ENCODE measurements around the gene LHFPL3.

Gene LHFPL3

DNA sequence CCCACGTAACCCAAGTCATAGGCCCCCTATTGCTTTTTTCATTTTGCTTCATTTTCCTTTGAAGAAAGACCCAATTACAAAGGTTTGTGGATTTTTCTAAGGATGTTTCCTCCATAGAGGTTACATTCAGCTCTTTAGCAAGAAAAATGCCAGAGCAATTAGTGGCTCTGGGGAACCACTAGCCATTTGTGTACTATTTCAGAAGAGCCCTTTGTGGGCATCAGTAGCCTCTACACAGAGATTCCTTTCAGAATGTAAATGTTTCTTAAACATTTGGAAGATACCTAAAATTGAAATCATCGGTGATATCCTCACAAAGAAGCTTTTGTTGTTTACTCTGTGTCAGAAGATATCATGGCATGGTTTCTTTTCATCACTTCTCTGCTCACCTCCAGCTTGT is 394.6 kb downstream of the LHFPL3 start:
- no peaks in the 10 kb centered on the region for H3K36me3 ChIP-seq (ENCODE audit: insufficient read depth, low read length)
- H3K9me3 ChIP-seq (ENCODE audit: insufficient read depth, low read length, severe bottlenecking) = no peaks in the 10 kb centered on the region
- H2AFZ ChIP-seq (ENCODE audit: low read depth, low read length) = no peak overlapping the region
- DNase-seq (no peak), ATAC-seq (ENCODE audit: insufficient read depth, low read depth) (no peak)
- no peaks in the 10 kb centered on the region for H4K20me1 ChIP-seq (ENCODE audit: insufficient read depth, low read length)
- H3K27me3 ChIP-seq (ENCODE audit: insufficient read depth, low read length, poor library complexity) = no peaks in the 10 kb centered on the region
- no peaks in the 10 kb centered on the region for H3K79me2 ChIP-seq (ENCODE audit: insufficient read depth, low read length)
- H3K4me1 ChIP-seq (ENCODE audit: insufficient read depth, low read length) = no peaks in the 10 kb centered on the region
- H3K9ac ChIP-seq (ENCODE audit: low read depth, low read length) = no peak overlapping the region
- H3K4me2 ChIP-seq (ENCODE audit: insufficient read depth, low read length) = no peak overlapping the region
- no peak overlapping the region for H3K27ac ChIP-seq (ENCODE audit: low read length)
- no peak overlapping the region for H3K4me3 ChIP-seq (ENCODE audit: low read depth in 1 of 2, low read length in 2 of 2)
- no peak for TF ChIP-seq EZH2 (IDR thresholded peaks at IDR 0.05; ENCODE audit: borderline replicate concordance, low read depth, low read length, severe bottlenecking)

DNA sequence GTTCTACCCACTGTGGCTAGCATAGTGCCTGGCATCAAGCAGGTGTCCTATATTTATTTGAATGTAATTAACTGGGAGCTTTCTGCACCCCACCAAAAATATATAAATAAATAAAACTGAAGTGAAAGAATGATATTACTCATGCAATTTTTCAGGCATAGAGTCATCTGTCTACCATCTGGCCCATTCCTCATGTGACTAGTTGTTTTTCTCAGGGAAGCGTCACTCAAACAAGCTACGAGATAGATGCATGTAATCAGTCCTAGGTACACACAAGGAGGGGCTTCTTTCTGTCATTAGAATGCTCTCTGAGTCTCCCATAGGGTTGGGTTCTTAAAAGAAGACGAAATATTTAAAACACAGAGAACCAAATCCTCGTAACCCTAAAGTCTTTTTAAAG is 430.1 kb downstream of the LHFPL3 start:
- TF ChIP-seq EZH2 (IDR thresholded peaks at IDR 0.05; ENCODE audit: borderline replicate concordance, low read depth, low read length, severe bottlenecking) = no peak
- TF ChIP-seq, protein P1, sequence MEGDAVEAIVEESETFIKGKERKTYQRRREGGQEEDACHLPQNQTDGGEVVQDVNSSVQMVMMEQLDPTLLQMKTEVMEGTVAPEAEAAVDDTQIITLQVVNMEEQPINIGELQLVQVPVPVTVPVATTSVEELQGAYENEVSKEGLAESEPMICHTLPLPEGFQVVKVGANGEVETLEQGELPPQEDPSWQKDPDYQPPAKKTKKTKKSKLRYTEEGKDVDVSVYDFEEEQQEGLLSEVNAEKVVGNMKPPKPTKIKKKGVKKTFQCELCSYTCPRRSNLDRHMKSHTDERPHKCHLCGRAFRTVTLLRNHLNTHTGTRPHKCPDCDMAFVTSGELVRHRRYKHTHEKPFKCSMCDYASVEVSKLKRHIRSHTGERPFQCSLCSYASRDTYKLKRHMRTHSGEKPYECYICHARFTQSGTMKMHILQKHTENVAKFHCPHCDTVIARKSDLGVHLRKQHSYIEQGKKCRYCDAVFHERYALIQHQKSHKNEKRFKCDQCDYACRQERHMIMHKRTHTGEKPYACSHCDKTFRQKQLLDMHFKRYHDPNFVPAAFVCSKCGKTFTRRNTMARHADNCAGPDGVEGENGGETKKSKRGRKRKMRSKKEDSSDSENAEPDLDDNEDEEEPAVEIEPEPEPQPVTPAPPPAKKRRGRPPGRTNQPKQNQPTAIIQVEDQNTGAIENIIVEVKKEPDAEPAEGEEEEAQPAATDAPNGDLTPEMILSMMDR (IDR thresholded peaks at IDR 0.05; ENCODE audit: borderline replicate concordance, extremely low read depth, low read length, poor library complexity, severe bottlenecking) = no peak
- Histone ChIP-seq H3K79me2 (ENCODE audit: insufficient read depth, low read length) (no peaks in the 10 kb centered on the region), H3K9me3 (ENCODE audit: insufficient read depth, low read length, severe bottlenecking) (no peaks in the 10 kb centered on the region), H2AFZ (ENCODE audit: low read depth, low read length) (no peak overlapping the region), H3K27ac (ENCODE audit: low read length) (no peak overlapping the region), H3K27me3 (ENCODE audit: insufficient read depth, low read length, poor library complexity) (no peaks in the 10 kb centered on the region), H3K4me2 (ENCODE audit: insufficient read depth, low read length) (no peak overlapping the region), H3K36me3 (ENCODE audit: insufficient read depth, low read length) (no peaks in the 10 kb centered on the region), H3K4me3 (ENCODE audit: low read depth in 1 of 2, low read length in 2 of 2) (no peak overlapping the region), H4K20me1 (ENCODE audit: insufficient read depth, low read length) (no peaks in the 10 kb centered on the region), H3K9ac (ENCODE audit: low read depth, low read length) (no peak overlapping the region), H3K4me1 (ENCODE audit: insufficient read depth, low read length) (no peaks in the 10 kb centered on the region)
- ATAC-seq (ENCODE audit: insufficient read depth, low read depth) (no peak), DNase-seq (no peak)

DNA sequence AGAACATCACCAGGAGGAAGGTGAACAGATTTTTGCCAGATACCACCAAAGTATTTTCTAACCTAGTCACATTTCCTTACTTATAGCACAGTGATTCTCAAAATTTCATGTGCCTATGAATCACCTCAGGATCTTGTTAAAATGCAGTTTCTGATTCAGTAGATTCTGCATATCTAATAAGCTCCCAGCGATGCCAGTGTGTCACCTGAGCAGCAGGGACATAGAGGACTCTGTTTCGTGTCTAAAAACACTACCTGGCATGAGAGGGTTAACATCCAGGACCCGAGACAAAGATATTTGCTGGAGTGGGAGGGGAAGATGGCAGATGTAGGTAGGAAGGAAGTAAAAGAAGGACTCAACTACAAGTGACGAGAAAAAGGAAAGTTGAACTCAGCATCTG is 433.5 kb downstream of the LHFPL3 start:
- no peak overlapping the region for H3K9ac ChIP-seq (ENCODE audit: low read depth, low read length)
- no peaks in the 10 kb centered on the region for H3K4me1 ChIP-seq (ENCODE audit: insufficient read depth, low read length)
- DNase-seq (no peak), ATAC-seq (ENCODE audit: insufficient read depth, low read depth) (no peak)
- H3K27me3 ChIP-seq (ENCODE audit: insufficient read depth, low read length, poor library complexity) = no peaks in the 10 kb centered on the region
- no peak overlapping the region for H3K27ac ChIP-seq (ENCODE audit: low read length)
- no peak overlapping the region for H3K4me2 ChIP-seq (ENCODE audit: insufficient read depth, low read length)
- H3K79me2 ChIP-seq (ENCODE audit: insufficient read depth, low read length) = no peaks in the 10 kb centered on the region
- H2AFZ ChIP-seq (ENCODE audit: low read depth, low read length) = no peak overlapping the region
- no peaks in the 10 kb centered on the region for H4K20me1 ChIP-seq (ENCODE audit: insufficient read depth, low read length)
- TF ChIP-seq, protein P1 (IDR thresholded peaks at IDR 0.05; ENCODE audit: borderline replicate concordance, extremely low read depth, low read length, poor library complexity, severe bottlenecking) = no peak
- TF ChIP-seq EZH2 (IDR thresholded peaks at IDR 0.05; ENCODE audit: borderline replicate concordance, low read depth, low read length, severe bottlenecking) = no peak
- no peaks in the 10 kb centered on the region for H3K9me3 ChIP-seq (ENCODE audit: insufficient read depth, low read length, severe bottlenecking)
- H3K36me3 ChIP-seq (ENCODE audit: insufficient read depth, low read length) = no peaks in the 10 kb centered on the region
- H3K4me3 ChIP-seq (ENCODE audit: low read depth in 1 of 2, low read length in 2 of 2) = no peak overlapping the region

DNA sequence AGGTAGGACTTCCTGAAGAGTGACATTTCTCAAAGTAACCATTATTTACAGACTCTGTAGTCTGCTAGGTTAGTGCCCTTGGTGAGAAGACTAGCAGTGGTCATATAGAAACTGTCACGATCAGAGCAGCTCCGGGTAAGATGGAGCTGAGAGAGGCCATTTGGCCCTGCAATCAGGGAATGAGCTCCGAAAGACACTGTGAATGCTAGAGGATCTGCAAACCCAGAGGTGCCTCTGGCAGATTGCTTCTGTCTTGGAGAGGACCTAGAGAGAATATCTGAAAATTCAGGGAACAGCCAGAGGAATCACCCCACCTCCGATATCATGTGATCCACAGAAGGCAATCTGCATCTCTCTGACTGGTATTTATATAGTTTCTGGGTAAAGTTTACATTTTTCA is 438.7 kb downstream of the LHFPL3 start:
- Histone ChIP-seq H3K79me2 (ENCODE audit: insufficient read depth, low read length) (no peaks in the 10 kb centered on the region), H2AFZ (ENCODE audit: low read depth, low read length) (no peak overlapping the region), H3K27me3 (ENCODE audit: insufficient read depth, low read length, poor library complexity) (no peaks in the 10 kb centered on the region), H3K9ac (ENCODE audit: low read depth, low read length) (no peak overlapping the region), H3K36me3 (ENCODE audit: insufficient read depth, low read length) (no peaks in the 10 kb centered on the region), H3K4me2 (ENCODE audit: insufficient read depth, low read length) (no peak overlapping the region), H3K9me3 (ENCODE audit: insufficient read depth, low read length, severe bottlenecking) (no peaks in the 10 kb centered on the region), H3K4me1 (ENCODE audit: insufficient read depth, low read length) (no peaks in the 10 kb centered on the region), H4K20me1 (ENCODE audit: insufficient read depth, low read length) (no peaks in the 10 kb centered on the region), H3K27ac (ENCODE audit: low read length) (no peak overlapping the region), H3K4me3 (ENCODE audit: low read depth in 1 of 2, low read length in 2 of 2) (no peak overlapping the region)
- no peak for TF ChIP-seq EZH2 (IDR thresholded peaks at IDR 0.05; ENCODE audit: borderline replicate concordance, low read depth, low read length, severe bottlenecking)
- TF ChIP-seq, protein P1 (IDR thresholded peaks at IDR 0.05; ENCODE audit: borderline replicate concordance, extremely low read depth, low read length, poor library complexity, severe bottlenecking) = no peak
- DNase-seq (no peak), ATAC-seq (ENCODE audit: insufficient read depth, low read depth) (no peak)
